C1 segment of cervical spinal cord (tissue), 14 donors: ENCODE data around the gene PPIB.
"Not testable (repeated sequence)": the region's sequence is repeated elsewhere in the genome, so short reads cannot be mapped to it uniquely, and the experiment has no call there.

ENCODE experiments used
- DNase-seq, 14 donors: peaks; one replicate each; lab custom pipeline; 2025; lab: John Stamatoyannopoulos, UW

PPIB gene

DNA sequence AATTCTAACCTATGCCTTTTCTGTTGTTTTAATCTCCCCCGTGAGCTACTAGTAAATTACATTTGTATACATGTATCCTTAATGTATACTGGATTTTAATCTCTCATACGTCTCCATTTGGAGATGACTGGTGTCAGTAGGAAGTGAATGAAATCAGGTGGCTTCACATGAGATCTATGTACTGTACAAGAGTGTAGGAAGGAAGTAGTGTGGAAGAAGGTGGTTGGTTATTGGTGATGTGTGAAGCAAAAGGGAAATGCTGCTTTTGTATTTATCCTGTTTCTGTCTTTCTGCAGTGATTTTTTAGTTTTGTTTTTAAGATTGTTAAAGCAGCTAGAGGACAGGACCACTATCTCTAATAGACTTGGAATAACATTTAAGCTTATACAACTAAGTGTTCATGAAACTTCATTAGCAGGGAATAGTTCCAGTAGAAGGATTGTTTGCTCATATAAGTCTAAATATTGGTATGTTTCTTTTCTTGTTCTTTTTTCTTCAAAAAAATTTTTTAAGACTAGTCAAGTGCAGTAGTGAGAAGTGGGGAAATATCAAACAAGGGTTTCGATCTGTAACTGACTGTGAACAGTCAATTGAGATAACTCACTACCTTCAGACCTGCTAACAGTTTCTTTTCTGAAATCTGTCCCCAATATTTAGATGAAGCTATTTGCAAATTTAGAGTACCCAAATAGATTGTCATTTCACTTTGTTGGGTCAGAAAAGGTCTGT is 51.7 kb downstream of the PPIB start:
- DNase-seq, result no peak

GRCh38 chr15:64110108-64110701 is 52.6 kb downstream of the PPIB start:
- not testable (repeated sequence) for DNase-seq

DNA sequence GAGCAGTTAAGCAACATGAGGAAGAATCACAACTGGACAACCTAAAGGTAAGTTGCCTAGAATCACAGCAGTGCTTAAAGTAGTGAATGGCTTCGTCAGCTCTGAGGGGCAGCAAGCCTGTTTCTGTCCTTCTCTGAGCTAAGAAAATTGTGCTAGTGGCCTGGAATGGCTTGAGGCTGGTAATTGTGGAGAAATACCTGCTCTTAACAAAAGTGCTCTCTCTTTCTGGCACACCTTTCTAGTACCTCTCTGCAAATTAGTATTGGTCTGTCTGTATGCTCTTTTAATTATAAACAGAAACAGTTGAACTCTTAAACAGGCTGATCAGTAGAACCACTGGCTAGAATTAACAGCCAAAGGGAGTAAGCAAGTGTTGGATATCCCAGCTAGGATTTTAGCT is 55.5 kb downstream of the PPIB start:
- DNase-seq, result no peak
